OCI-M2 (cell line): ENCODE measurements around the gene TNS1.

Experiments used
- DNase-seq: peaks from one replicate; lab custom pipeline; 2025; ENCODE audit not compliant: unreplicated experiment; lab: John Stamatoyannopoulos, UW

TNS1 gene

DNA sequence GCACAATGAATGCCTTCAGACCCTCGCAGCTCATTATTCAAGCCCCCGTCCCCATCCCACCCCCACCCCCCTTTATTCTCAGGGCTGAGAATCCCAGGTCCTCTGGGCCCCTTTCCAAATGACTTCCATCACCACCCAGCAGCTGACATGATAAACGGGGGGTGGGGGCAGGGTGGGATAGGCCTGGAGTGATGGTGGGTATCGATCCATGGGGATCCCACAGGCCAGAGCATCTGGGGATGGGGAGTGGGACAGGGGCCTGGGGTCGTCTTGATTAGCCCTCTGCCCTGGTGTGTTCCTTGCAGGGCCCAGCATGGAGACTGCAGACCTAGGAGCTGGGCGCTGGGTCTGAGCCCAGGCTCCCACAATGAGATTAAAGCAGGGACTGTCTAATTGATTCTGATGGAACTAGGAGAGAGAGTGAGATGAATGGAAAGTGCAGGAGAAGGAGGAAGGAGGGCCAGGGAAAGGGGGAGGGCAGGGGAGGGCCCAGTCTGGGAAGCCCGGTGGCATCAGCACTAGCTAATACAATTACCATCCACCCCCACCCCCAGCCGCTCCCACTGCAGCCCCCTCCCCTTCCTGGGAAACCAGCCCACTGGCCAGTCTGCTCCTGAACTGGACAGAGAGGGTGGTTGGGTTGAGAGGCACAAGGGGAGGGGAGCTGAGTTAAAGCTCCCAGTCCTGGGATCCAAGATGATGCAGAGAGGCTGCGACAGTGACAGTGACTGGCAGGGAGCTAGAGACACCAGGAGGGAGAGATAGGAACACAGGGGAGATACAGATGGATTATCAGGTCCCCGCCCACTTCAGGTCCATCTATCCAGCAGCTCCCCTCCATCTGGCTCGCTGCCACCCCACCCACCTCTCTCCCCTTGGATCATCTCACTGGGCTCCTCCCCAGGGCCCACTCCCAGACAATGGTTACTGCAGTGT is 13.1 kb upstream of the TNS1 start:
- no peak for DNase-seq

DNA sequence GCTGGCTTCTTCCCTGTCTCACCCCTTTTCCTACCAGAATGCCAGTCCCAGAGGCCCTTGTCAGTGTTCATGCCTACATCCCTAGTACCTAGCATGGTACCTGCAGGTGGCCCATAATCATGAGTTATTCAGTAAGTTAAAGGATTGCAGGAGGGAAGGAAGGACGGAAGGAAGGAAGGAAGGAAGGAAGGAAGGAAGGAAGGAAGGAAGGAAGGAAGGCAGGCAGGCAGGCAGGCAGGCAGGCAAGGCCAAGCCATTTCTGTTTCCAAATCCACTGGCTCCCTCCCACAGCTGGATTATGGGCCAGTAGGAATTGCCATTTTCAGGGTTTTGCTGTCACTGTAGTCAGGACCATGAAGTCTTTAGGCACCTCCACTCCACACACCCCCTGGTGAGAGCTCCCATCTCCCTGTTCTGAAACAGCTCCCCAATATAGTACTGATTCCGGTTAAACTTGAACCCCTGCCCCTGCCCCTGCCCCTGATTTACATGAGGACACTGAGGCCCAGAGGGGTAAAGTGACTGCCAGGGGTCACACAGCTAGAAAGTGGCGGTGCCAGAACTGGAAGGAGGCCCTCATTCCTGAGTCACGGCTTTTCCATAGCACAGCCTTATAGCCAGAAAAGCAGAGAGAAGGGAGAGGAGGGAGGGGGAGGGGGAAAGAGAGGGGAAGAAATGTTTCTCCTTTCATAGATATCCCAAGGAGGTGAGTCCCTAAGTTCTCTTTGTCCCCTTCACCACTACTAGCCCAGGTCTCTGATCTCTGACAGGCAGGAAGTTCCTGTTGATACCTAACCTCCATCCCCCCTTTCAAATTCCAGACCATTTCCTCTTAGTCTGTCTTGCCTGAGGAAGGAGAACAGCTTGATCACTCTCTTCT is 12.2 kb upstream of the TNS1 start:
- DNase-seq = no peak

- no peak for DNase-seq
Observed at GRCh38 chr2:218013289-218013688, 10.5 kb upstream of the TNS1 start.

DNA sequence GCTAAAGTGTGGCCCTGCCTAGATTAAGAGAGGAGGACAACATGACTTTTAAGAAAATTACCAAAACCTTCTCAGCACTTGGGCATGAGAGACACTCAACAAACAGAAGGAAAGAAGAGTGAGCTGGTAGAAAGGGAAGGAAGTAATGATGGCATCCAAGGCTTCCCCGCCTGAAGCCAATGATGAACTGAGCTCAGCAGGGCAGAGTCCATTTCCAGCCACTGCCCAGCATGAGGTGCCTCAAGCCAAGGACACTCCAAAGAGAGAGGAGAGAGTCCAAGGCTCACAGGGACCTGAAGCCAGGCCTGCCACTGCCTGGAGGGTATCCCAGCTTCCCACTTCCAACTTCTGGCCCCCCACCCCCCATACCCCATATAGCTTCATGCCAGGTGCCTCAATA is 9.5 kb upstream of the TNS1 start:
- DNase-seq = no peak

DNA sequence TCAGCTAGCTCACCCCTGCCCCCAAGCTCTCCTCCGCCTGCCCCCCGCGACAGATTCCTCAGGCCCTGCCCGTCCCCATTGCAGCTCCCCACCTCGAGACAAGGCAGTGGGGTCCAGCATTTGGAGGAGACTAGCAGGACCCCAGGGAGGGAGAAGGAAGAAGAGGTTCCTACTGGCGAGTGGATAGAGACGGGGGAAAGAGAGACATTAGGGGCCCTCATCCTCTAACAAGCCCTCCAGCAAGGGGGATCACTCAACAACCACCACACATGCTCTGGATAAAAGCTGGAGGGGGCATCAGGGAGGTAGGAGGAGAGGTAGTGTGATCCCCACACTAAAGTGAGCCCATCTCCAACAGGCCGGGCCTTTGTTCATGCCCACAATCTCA is 8.9 kb upstream of the TNS1 start:
- no peak for DNase-seq

GRCh38 chr2:218010984-218011652 is 8.3 kb upstream of the TNS1 start:
- no peak for DNase-seq

DNA sequence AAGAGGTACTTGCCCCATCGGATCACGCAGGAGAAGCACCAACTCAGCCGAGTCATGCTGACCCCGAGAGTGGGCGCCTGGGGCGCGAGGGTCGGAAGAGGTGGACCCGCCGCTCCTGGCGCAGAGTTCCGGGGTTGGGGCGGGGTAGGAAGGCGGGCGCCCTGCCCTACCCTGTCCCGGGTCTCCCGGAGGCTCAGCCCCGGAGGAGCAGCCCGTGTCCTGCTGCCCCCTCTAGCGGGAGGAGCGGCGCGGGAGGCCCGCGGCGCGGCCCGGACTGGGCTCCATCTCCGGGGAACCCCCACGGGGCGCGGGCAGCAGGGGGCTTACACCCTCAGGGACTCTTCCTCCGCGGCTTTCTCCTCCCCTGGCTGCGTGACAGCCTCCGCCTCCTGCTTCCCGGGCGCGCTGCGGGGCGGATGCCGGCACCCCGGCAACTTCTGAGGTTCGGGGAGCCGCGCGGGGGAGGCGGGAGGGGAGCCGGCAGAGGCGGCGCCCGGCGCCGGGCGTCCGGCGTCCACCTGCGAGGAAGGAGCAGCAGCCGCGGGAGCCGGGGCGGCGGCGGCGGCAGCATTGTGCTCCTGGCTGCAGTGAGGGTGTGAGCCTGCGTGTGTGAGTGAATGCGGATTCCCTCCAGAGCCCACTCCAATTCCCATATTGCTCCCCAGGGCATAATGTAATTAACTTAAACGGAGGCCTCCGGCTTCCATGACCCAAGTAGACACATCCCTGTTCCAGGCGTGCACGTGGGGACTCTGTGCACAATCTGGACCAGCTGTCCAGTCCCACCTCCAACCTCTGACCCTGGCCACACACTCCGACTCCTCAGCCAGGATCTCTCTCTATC is 7.6 kb upstream of the TNS1 start:
- no peak for DNase-seq

DNA sequence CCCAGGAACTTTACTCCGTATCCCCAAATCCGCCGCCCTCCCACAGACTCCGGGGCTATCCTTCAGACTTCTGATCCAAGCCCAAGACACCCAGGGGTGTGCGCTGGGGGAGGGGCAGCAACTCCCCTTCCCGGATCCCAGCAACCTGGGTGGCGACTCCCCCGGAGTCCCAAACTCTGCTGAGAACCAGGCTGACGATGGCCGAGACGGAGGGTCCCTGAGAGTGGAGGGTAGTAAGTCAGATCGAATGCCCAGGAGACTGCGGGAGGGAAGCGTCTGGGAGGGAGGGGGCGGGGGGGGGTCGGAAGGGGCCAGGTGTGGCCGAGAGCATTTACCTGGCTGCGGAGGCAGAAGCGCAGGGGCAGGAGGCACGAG is 7.0 kb upstream of the TNS1 start:
- no peak for DNase-seq

DNA sequence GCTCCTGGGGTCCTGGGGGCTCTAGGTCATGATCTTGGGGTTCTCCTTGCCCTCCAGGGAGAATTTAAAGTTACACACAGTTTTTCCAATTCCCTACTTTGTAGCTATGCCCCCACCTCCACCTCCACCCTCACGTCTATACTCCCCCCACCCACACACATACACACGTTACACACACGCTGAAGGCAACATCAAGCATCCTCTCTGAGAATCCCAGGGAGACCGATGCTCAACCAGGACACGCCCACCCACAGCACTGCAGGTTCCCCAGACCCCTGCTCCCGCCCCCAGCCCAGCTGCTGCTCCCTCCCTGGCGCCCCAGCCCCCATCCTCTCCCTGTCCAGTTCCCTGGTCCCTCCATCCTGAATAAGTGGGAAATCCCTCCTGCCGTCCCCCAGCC is 6.4 kb upstream of the TNS1 start:
- no peak for DNase-seq

- no peak for DNase-seq
Observed at GRCh38 chr2:218008060-218009040, 5.6 kb upstream of the TNS1 start.

DNA sequence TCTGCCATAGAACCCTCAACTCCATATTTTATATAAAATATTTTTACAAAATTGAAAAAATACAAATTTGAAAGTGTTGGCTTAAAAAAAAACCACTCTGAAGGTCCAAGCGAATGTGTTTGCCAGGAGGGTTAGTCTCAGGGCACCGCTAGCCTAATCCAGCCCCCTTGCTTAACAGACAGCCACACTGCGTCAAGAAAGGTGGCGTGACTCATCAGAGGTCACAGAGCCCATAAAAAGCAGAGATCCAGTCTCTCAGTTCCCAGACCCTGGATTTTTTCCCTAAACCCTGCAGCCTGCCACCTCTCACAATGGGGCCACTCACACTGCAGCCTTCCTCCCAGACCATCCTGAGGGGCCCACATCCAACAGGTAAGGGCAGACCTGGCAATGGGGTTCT is 3.9 kb upstream of the TNS1 start:
- no peak for DNase-seq

GRCh38 chr2:218005486-218005885 is 2.7 kb upstream of the TNS1 start:
- no peak for DNase-seq

- DNase-seq = no peak
Observed at GRCh38 chr2:218005028-218005427, 2.2 kb upstream of the TNS1 start.

DNA sequence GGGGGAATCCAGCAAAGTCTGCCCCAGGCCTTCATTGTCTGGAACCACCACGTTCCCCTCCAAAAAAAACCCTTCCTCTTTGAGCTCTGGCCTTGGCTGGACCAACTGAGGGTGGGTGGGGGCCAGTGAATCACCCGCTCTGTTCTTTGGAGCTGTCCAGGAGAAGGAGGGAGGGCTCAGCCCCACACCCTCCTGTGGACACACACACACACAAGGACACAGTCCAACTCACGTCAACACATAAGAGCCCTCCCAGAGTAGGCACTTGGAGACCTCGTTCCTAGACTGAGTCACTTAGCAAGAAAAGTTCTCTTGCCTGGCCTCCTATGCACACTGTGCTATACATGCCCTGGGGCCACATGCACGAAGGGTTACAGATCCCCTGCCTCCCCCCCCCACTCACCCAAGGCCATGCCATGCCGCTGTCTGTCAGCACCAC is 1.2 kb upstream of the TNS1 start:
- DNase-seq = no peak

- DNase-seq = no peak
Observed at GRCh38 chr2:218003281-218003944, 618 bp upstream of the TNS1 start.

DNA sequence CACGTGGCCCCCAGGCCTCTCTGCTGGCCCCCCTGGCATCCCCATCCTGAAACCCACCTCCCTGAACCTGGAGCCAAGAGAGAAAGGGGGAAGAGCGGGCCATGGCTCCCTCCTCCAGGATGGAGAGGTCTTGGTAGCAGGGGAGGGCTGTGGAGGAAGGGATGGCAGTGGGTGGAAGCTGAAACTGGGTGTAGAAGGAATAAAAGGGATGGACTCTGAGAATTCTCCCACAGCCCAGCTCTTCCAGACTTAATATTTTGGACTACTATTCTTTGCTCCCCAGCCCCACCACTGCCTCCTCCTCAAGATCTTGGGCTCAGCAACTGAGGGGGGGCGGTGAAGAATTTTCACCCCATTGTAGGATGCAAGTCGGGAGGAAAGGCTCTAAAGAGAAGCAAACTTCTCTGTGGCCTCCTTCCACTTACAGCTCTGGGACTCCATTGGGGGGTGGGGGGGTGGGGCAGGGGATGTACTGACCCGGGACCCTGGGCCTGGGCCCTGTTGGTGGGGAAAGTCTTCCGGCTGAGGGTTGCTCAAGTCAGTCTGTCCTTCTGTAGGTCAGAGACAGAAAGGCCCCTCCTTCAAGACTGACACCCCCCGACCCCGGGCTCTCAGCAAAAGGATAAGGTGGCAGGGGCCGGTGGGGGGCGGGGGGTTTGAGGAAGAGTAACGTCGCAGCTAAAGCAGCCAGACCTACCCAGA is 501 bp downstream of the TNS1 start:
- DNase-seq = no peak

DNA sequence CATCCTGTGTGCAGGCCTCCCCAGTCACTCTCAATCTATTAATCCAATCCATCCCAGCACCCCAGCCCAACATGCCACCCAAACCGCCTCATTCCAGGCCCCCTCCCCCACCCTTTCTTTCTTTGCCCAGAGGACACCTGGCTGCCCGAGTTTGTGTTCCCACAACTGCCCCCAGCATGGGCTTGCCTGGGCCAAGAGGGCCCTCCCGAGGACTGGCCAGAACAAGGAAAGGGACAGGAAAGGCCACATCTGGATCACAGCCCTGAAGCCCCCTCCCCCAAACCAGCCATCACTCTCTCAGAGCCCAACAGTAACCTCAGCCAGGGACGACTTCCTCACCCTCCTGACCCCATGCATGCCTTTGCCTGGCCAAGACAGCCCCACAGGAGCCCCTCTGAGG is 1.2 kb downstream of the TNS1 start:
- no peak for DNase-seq

- DNase-seq = no peak
Observed at GRCh38 chr2:218000136-218000535, 2.7 kb downstream of the TNS1 start.
